Measurements from ENCODE around the gene POM121L12. TPM values are rescaled to one million over a fixed set of nuclear protein-coding genes. Genes with fewer than 3 reads are reported as not detected.

The POM121L12 gene
- total RNA-seq, 4 donors from 2014 or later, result not detected

DNA sequence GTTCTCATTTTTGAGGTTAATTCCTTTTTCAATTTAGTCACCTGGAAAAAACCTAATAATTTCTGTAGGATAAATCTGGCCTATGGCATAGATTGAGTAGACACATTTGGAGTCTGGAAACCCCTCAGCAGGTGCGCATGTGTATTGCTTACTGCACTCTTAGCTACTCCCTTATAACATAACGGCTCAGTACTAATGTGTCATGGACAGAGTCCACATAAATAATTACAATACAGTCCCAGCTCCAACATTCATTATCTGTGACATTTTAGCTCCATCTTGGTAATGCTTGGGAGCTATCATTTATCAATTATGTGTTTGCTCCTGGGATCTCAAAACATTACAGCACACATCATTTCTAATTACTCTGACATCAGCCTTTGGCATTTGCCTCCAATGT lies 33.2 kb downstream of the POM121L12 start:
- no peak overlapping the region for H3K27ac ChIP-seq
- H3K4me3 ChIP-seq (replicated peaks in 1 of 3), result no peak overlapping the region
- WGBS, 2 donors, result 84 to 94% methylated on average over 2 of the region's 2 CpGs
- no peaks in the 10 kb centered on the region for H3K27me3 ChIP-seq
- no peak for DNase-seq
- H3K9me3 ChIP-seq, result no peaks in the 10 kb centered on the region
- intact Hi-C loops (cut with DNase I), result no loop called here
- TF ChIP-seq, protein P1, sequence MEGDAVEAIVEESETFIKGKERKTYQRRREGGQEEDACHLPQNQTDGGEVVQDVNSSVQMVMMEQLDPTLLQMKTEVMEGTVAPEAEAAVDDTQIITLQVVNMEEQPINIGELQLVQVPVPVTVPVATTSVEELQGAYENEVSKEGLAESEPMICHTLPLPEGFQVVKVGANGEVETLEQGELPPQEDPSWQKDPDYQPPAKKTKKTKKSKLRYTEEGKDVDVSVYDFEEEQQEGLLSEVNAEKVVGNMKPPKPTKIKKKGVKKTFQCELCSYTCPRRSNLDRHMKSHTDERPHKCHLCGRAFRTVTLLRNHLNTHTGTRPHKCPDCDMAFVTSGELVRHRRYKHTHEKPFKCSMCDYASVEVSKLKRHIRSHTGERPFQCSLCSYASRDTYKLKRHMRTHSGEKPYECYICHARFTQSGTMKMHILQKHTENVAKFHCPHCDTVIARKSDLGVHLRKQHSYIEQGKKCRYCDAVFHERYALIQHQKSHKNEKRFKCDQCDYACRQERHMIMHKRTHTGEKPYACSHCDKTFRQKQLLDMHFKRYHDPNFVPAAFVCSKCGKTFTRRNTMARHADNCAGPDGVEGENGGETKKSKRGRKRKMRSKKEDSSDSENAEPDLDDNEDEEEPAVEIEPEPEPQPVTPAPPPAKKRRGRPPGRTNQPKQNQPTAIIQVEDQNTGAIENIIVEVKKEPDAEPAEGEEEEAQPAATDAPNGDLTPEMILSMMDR (IDR thresholded peaks at IDR 0.05), result no peak
- no peak for TF ChIP-seq POLR2A (IDR thresholded peaks at IDR 0.05)
- H3K36me3 ChIP-seq, result no peaks in the 10 kb centered on the region
- H3K4me1 ChIP-seq, result no peaks in the 10 kb centered on the region

DNA sequence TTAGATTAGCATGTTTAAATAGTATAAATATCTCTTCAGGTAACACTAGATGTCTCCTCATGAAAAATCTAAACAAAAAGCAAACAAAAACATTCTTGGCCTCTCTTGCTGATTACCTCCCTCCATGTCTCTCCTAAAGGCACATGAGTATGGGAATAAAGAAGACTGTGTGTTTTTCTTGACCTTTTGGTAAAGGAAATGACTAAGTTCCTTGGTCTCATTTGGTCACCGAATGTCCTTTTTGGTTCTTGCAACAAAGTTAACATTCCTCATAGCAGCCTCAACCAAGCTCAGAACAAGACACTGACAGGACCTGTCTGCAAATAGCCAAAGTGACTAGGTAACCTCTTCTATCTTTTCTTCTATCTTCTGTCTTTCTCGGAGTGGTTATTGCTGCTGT lies 35.5 kb downstream of the POM121L12 start:
- intact Hi-C loops (cut with DNase I), result no loop called here
- no peaks in the 10 kb centered on the region for H3K36me3 ChIP-seq
- H3K9me3 ChIP-seq, result no peaks in the 10 kb centered on the region
- H3K4me3 ChIP-seq (replicated peaks in 1 of 3), result no peak overlapping the region
- no peak for TF ChIP-seq POLR2A (IDR thresholded peaks at IDR 0.05)
- TF ChIP-seq, protein P1 (IDR thresholded peaks at IDR 0.05), result no peak
- 76% methylated on average over 2 of the region's 2 CpGs for WGBS, 2 donors
- H3K27me3 ChIP-seq, result no peaks in the 10 kb centered on the region
- no peak for DNase-seq
- no peak overlapping the region for H3K27ac ChIP-seq
- no peaks in the 10 kb centered on the region for H3K4me1 ChIP-seq
